ENCODE measurements around the gene FBXW9. TPM values are rescaled to one million over a fixed set of nuclear protein-coding genes. Genes with fewer than 3 reads are reported as not detected.

The FBXW9 gene
- total and polyA plus RNA-seq, 2 of the 4 experiments (the other 2 are of a cell fraction), result 9.5 to 14.2 TPM

DNA sequence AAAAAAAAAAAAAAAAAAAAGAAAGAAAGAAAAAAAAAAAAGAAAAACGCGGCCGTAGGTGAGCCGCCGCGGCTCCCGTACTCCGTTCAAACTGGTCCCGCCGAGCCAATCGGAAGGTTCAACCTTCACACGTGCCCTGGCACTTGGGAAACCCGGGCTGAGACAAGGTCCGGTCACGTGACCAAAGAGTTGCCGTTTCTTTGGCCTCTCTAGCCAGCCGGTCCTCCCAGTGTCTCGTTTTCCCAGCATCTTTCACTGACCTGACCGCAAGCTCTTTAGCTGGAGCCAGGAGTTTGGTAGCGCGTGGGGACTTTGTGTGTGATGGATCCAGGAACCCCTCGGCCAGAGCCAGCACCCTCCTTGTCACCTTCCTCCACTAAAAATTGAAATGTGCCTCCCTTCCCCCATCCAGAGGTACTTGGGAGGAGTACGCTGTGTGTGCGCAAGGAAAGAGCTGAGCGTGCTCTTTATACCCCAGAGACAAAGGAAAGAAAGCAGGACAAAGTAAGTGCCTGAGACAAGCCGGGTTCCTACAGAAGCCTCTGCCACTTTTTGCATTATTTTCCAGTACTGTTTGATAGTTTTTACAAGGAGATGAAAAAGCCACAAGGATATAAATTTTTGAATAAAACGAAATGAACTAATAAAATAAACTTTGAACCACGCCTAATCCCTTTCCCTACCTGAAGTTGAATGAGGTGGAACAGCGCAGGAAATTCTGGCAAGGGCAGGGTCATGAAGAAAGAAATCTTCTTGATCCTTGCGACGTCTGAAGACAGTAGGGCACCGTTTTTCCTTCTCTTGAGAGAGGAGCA, 26.3 kb upstream of the FBXW9 start (continued):
- peak; percentile 98 for TF ChIP-seq BHLHE40 (IDR thresholded peaks at IDR 0.05; ENCODE audit: low read depth, low read length)

DNA sequence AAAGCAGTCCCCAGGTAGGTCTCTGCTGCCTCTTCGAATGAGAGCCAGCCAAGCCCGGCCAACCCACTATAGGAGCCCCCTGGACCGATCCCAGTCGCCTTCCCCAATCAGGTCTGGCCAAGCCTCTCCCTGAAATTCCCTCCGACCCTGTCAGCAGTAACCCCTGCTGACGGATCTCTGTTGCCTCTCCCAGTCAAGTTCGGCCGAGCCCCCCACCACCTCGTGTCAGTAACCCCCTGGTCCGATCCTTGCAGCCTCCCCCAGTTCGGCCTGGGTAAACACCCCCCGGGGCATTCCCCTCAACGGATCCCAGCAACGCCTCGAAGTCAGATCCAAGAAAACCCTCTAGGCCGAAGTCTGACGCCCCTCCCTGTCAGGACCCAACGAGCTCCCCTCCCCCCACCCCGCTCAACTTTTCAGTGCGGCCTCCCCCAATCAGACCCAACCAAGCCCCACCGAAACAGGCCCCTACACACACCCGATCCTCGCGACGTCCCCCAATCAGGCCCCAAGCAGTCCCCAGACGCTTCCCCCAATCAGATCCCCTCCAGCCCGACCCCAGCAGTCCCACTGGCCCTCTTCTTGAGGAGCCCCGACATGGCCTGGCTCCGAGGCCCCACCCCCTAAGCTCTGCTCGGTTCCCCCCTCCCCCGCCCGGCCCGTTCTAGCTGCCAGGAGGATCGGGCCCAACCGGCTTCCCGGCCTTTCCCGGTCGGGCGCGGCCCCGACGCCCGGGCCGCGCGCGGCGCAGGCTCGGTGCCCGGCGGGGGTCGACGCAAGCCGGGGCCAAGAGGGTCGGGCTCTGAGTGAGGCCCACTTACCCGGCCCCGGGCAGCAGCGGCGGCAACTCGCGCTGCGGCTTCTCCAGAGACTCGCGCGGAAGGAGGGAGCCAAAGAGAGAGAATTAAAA, 25.5 kb upstream of the FBXW9 start:
- Histone ChIP-seq H3K14ac (replicated peaks; ENCODE audit: low read depth, low read length) (peak overlapping the region; percentile 94), H3K79me1 (ENCODE audit: low read depth in 1 of 2, low read length in 2 of 2) (peaks cover 17 to 57% of the 10 kb centered on the region in 2 experiments), H2AK5ac (ENCODE audit: low read depth, low read length) (peak overlapping the region; percentile 88), H3K56ac (ENCODE audit: extremely low read depth, insufficient read depth, low read length) (peak overlapping the region; percentile 81), H2BK15ac (ENCODE audit: low read depth, low read length) (no peak overlapping the region), H2BK120ac (ENCODE audit: low read depth, low read length) (peak overlapping the region; percentile 50), H2BK20ac (ENCODE audit: low read depth, low read length) (no peak overlapping the region; the same call in 1 of the 2 replicates), H3K18ac (ENCODE audit: low read depth, low read length) (peak overlapping the region; percentile 42), H4K5ac (ENCODE audit: low read depth, low read length) (peak overlapping the region; percentile 56), H3K23ac (ENCODE audit: low read depth, low read length) (peak overlapping the region; percentile 79), H3K27ac (ENCODE audit: insufficient read depth, low read length) (peak overlapping the region; percentile 85), H4K8ac (ENCODE audit: low read depth in 2 of 2, low read length in 2 of 2) (peak overlapping the region; percentile 77 to 95; a peak in 3 of 4 replicates), H3K4ac (ENCODE audit: low read depth, low read length) (peak overlapping the region; percentile 96), H3K9me3 (ENCODE audit: control insufficient read depth, insufficient read depth, low read length) (no peaks in the 10 kb centered on the region), H3K36me3 (ENCODE audit: control insufficient read depth, insufficient read depth, low read length) (peaks cover 12% of the 10 kb centered on the region), H2BK5ac (ENCODE audit: low read depth, low read length, poor library complexity, severe bottlenecking) (peak overlapping the region; percentile 95), H2AK9ac (replicated peaks; ENCODE audit: low read depth, low read length, poor library complexity) (peak overlapping the region; percentile 100), H4K91ac (ENCODE audit: insufficient read depth, low read depth, low read length) (peak overlapping the region; percentile 89), H3K4me1 (ENCODE audit: control insufficient read depth, insufficient read depth, low read length) (peaks cover 4% of the 10 kb centered on the region), H3K9ac (ENCODE audit: low read depth, low read length) (peak overlapping the region; percentile 92), H3K4me2 (ENCODE audit: low read depth, low read length) (peak overlapping the region; percentile 99), H2AFZ (replicated peaks; ENCODE audit: low read length, poor library complexity) (peak overlapping the region; percentile 93), H3K9me1 (ENCODE audit: insufficient read depth, low read length) (peaks cover 10% of the 10 kb centered on the region; the same call in 1 of the 2 replicates), H3K4me3 (ENCODE audit: insufficient read depth, low read depth, low read length) (peak overlapping the region; percentile 91), H3K27me3 (ENCODE audit: control insufficient read depth, insufficient read depth, low read length) (no peaks in the 10 kb centered on the region), H4K20me1 (ENCODE audit: insufficient read depth, low read length) (0 out of 2 replicates have a peak, but pooled peaks cover 9% of the 10 kb centered on the region)
- no TSS peak for BruUV-seq (replicated peaks)
- dilution Hi-C loops (cut with HindIII; ENCODE audit: low sequenced_read_pairs, unreplicated experiment), result no loop called here
- ChIA-PET CTCF (interaction anchor here (2.2 kb wide), 1 partner anchor 11 kb away, joined by 8 read pairs; no protein-coding TSS in a partner anchor), POLR2A (ENCODE audit: unreplicated experiment) (interaction anchor here (0.5 kb wide), 1 partner anchor 44 kb away, joined by 4 read pairs; no protein-coding TSS in a partner anchor)
- intact Hi-C loops (cut with micrococcal nuclease), result loop anchor here (1.0 kb wide), 2 partner anchors 12 to 74 kb away; partner anchors contain the start of gene TRIR
- in situ Hi-C loops (cut with MboI; ENCODE audit: low sequenced_read_pairs), result no loop called here
- TF ChIP-seq, protein P1, sequence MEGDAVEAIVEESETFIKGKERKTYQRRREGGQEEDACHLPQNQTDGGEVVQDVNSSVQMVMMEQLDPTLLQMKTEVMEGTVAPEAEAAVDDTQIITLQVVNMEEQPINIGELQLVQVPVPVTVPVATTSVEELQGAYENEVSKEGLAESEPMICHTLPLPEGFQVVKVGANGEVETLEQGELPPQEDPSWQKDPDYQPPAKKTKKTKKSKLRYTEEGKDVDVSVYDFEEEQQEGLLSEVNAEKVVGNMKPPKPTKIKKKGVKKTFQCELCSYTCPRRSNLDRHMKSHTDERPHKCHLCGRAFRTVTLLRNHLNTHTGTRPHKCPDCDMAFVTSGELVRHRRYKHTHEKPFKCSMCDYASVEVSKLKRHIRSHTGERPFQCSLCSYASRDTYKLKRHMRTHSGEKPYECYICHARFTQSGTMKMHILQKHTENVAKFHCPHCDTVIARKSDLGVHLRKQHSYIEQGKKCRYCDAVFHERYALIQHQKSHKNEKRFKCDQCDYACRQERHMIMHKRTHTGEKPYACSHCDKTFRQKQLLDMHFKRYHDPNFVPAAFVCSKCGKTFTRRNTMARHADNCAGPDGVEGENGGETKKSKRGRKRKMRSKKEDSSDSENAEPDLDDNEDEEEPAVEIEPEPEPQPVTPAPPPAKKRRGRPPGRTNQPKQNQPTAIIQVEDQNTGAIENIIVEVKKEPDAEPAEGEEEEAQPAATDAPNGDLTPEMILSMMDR (conservative IDR thresholded peaks at IDR 0.05; ENCODE audit: low read depth, low read length), result no peak
- TF ChIP-seq POLR2A (IDR thresholded peaks at IDR 0.05; ENCODE audit: low read depth, low read length) (peak; percentile 50; the same call in 1 of the 2 replicates), MAZ (IDR thresholded peaks at IDR 0.05; ENCODE audit: borderline replicate concordance, low read depth, low read length) (0 out of 2 replicates have a peak, but pooled peaks have one; percentile 45)
- DNase-seq (peak; percentile 74), ATAC-seq (ENCODE audit: low read depth) (peak; percentile 67)
- WGBS, 2 experiments (ENCODE audit: extremely low coverage in 2 of 2, insufficient read length in 1 of 2), result 0% methylated on average over 17 of the region's 65 CpGs; no CpG with 5 or more reads in 1 of the 2 experiments

Measured in IMR-90 (cell line).